ENCODE results near the gene ZNF598. TPM values are rescaled to one million over a fixed set of nuclear protein-coding genes. Genes with fewer than 3 reads are reported as not detected.

The ZNF598 gene
- total and polyA plus RNA-seq, 2 of the 13 experiments (the other 11 are each of a cell fraction or from before 2014, with no cell fraction given): 13.5 to 14.2 TPM

GRCh38 chr16:1964506-1965395, 44.9 kb downstream of the ZNF598 start, which contains the start of gene RPS2 (continued):
- TF ChIP-seq ZNF687 (CRISPR knock-in tag; IDR thresholded peaks at IDR 0.05) (peak; percentile 75), GABPA (IDR thresholded peaks at IDR 0.05; ENCODE audit: low read depth, low read length) (peak; percentile 40), GABPA (CRISPR knock-in tag; IDR thresholded peaks at IDR 0.05; ENCODE audit: low read depth) (peak; percentile 84), NFAT5 (CRISPR knock-in tag; IDR thresholded peaks at IDR 0.05) (peak; percentile 56; the same call in 1 of the 2 replicates), KLF13 (CRISPR knock-in tag; IDR thresholded peaks at IDR 0.05) (no peak), ZNF567 (CRISPR knock-in tag; IDR thresholded peaks at IDR 0.05; ENCODE audit: borderline replicate concordance) (0 out of 2 replicates have a peak, but pooled peaks have one; percentile 32), ZNF350 (CRISPR knock-in tag; IDR thresholded peaks at IDR 0.05; ENCODE audit: borderline replicate concordance, low read depth) (peak; percentile 67; the same call in 1 of the 2 replicates), SATB2 (CRISPR knock-in tag; IDR thresholded peaks at IDR 0.05) (0 out of 2 replicates have a peak, but pooled peaks have one; percentile 75), POGZ (CRISPR knock-in tag; IDR thresholded peaks at IDR 0.05) (peak; percentile 59), ZNF558 (CRISPR knock-in tag; IDR thresholded peaks at IDR 0.05; ENCODE audit: borderline replicate concordance) (peak; percentile 59; the same call in 1 of the 2 replicates), ZNF605 (CRISPR knock-in tag; IDR thresholded peaks at IDR 0.05) (peak; percentile 23; the same call in 1 of the 2 replicates), TEF (CRISPR knock-in tag; IDR thresholded peaks at IDR 0.05) (0 out of 2 replicates have a peak, but pooled peaks have one; percentile 54), ZNF557 (CRISPR knock-in tag; IDR thresholded peaks at IDR 0.05) (peak; percentile 57; the same call in 1 of the 2 replicates), MLX (CRISPR knock-in tag; IDR thresholded peaks at IDR 0.05) (peak; percentile 8; the same call in 1 of the 2 replicates), SSRP1 (CRISPR knock-in tag; IDR thresholded peaks at IDR 0.05) (no peak), IRF9 (CRISPR knock-in tag; IDR thresholded peaks at IDR 0.05; ENCODE audit: borderline replicate concordance) (no peak; the same call in 1 of the 2 replicates)

Measured in HepG2 (cell line).